Activated CD4-positive, alpha-beta T cell treated with anti-CD3 and anti-CD28 coated beads, Interleukin-2, amount 50 U/mL, for 4 hours (primary cell): ENCODE data around the gene NUTM2D.
"Not testable (repeated sequence)": the region's sequence is repeated elsewhere in the genome, so short reads cannot be mapped to it uniquely, and the experiment has no call there.

ENCODE experiments used
- DNase-seq, 2 experiments: peaks; one replicate each; pipeline ENCODE4 v3.0.0-alpha.2; 2020

The NUTM2D gene, protein sequence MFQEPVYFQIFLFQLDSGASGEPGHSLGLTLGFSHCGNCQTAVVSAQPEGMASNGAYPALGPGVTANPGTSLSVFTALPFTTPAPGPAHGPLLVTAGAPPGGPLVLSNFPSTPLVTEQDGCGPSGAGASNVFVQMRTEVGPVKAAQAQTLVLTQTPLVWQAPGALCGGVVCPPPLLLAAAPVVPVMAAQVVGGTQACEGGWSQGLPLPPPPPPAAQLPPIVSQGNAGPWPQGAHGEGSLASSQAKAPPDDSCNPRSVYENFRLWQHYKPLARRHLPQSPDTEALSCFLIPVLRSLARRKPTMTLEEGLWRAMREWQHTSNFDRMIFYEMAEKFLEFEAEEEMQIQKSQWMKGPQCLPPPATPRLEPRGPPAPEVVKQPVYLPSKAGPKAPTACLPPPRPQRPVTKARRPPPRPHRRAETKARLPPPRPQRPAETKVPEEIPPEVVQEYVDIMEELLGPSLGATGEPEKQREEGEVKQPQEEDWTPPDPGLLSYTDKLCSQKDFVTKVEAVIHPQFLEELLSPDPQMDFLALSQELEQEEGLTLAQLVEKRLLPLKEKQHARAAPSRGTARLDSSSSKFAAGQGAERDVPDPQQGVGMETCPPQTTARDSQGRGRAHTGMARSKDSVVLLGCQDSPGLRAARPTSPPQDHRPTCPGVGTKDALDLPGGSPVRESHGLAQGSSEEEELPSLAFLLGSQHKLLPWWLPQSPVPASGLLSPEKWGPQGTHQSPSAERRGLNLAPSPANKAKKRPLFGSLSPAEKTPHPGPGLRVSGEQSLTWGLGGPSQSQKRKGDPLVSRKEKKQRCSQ

DNA sequence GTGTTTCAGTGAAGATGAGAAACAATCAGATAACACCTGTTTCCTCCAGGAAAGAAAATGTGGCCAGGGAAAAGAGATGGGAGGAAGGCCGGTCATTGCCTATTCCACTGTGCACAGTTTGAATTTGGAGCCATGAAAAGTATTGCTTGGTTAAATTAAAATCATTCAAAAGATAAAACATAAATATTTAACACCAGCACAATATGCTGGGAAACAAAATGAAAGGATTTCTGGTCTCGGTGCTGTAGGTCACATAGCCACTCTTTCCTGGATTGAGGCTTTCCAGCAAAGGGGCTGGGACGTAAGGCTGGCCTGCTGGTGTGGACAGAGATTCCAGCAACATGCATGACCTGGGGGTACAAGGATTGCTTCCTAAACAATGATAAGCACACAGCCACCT is at the start of gene NUTM2D:
NUTM2D (plus strand) TSS at position 301 of the 400 bp plus-strand sequence. CDS start 522 bp downstream, outside the sequence.
- DNase-seq: not testable (repeated sequence)

DNA sequence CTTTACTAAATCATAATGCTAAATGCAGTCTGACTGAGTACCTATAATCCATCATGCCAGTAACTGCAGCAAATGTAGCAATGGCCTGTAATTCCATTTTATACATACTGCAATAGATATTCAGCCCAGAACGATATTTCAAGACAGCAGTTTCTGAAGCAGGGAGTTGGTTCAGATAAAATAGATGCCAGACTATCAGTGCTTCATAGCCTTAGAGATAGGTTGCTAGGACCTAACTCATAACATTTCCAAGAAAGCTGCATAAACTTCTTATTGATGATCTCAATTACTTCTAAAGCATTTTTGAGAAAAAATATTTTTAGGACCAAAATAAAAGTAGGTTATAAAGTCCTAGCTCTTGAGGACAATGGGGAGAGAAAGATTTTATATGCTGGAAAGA is 48.8 kb upstream of the NUTM2D start:
- not testable (repeated sequence) for DNase-seq

DNA sequence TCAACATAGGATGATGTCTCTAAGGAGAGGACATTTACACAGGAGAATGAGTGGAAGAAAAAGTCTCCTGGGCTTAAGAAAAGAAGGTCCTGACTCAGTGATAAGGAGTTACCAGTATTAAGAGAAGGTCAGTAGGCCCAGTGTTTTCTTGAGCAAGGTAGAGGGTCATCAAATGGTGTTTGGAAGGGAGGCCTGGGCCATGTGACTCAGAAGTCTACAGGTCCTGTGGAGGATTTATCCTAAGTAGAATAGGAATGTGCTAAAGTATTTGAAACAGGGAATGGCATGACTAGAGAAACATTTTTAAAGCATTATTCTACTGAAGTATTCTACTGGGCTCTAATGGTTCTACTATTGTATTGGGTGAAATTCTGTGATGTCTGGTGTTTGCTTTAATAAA is 47.9 kb upstream of the NUTM2D start:
- DNase-seq: not testable (repeated sequence)

DNA sequence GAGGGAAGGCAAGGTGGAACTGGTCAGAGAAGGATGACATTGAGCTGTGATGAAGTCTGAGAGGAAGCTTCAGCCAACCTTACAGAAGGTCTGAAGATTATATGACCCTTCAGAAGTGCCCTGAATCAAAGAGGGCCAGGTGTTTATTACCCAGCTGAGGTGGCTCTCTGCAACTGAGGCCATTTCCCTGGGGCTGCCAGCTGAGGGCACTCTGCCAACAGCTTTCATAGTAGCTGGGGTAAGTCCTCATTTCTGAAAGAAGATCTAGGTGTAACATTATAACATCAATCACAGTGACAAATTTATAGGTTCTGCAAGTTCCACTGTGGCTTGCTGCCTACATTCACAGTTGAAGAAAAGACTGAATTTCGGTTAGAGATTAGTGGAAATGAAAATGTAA is 46.0 kb upstream of the NUTM2D start:
- not testable (repeated sequence) for DNase-seq

DNA sequence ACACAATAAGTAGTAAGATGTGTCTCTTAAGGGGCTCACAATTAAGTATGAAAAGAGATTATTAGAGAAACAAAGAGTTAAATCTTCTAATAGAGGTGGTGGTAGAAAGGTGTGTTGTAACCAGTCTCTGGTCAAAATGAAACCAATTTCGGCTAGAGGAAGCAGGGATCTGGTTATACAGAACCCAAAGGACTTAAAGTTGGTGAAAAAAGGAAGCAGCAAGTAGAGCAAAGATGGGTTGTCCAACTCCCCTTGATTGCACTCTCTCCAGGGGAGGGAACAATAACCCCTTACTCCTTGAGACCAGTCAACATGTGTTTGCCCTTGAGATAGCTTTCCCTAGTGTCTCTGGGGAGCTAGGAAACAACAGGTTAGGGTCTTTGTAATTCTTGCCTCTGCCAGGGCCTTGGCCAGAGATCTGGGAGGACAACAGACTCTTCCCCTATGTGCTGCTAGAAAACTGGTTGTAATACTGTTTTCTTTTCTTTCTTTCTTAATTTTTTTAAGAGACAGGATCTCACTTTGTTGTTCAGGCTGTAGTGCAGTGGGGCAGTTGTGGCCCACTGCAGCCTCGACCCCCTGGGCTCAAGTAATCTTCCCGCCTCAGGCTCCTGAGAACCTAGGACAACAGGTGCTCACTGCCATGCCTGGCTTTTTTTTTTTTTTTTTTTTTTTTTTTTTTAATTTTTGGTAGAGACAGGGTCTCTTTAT is 43.7 kb upstream of the NUTM2D start:
- not testable (repeated sequence) for DNase-seq

DNA sequence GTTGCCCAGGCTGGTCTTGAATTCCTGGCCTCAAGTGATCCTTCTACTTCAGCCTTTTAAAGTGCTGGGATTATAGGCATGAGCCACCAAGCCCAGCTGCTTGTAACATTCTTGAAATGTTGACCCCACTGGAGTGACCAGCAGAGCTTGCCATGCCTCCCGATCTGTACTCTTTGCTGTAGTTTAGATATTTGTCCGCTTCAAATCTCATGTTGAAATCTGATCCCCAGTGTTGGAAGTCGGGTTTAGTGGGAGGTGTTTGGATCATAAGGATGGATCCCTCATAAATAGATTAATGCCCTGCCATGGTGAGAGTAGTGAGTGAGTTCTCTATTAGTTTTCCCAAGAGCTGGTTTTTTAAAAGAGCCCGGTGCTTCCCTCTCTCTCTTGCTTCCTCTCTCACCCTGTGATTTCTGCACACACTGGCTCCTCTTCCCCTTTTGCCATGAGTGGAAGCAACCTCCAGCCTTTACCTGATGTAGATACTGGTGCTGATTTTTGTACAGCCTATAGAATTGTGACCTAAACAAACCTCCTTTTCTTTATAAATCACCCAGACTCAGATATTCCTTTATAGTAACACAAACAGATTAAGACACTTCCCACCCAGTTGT is 43.1 kb upstream of the NUTM2D start:
- not testable (repeated sequence) for DNase-seq

DNA sequence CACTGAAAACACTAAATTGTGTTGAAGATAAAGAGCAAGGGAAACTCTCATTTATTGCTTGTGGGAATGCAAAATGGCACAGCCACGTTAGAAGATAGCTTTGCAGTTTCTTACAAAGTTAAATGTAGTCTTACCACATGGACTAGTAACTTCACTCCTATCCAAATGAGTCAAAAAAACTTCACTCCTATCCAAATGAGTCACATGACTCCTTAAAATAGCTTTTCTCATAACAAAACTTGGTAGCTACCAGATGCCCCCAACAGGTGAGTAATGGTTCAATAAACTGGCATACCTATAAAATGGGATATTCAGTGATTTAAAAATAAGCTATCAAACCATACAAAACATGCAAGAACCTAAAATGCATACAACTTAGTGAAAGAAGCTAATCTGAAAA is 36.0 kb upstream of the NUTM2D start:
- DNase-seq: not testable (repeated sequence)

DNA sequence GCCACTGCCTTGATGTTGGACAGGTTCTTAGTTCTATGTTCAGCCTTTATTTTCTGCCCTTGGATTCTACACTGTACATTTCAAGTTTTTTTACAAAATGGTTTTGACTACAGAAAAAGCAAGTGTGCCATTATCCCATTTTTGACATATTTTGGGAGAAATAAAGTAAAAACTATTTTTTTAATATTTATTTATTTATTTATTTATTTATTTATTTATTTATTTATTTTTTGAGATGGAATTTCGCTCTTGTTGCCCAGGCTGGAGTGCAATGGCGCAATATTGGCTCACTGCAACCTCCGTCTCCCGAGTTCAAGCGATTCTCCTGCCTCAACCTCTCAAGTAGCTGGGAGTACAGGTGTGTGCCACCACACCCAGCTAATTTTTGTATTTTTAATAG is 33.0 kb upstream of the NUTM2D start:
- DNase-seq: not testable (repeated sequence)

DNA sequence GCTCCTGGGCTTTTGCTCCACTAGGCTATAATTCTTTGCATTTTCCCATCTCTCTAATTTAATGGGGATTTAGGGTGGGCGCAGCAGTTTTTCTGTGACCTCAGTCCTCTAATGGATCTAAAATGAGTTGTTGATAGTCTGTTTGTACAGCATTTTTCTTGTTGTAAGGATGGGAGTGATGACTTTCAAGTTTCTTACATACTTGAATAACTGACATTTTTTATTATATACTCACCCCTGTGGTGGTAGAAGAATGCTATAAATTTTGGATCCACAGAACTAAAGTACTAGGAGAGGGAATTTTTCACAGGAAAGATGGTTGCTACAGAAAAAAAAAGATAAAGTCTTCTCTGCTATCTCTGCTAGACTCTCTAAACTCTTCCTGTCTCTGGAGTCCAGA is 29.6 kb upstream of the NUTM2D start:
- DNase-seq: not testable (repeated sequence)

DNA sequence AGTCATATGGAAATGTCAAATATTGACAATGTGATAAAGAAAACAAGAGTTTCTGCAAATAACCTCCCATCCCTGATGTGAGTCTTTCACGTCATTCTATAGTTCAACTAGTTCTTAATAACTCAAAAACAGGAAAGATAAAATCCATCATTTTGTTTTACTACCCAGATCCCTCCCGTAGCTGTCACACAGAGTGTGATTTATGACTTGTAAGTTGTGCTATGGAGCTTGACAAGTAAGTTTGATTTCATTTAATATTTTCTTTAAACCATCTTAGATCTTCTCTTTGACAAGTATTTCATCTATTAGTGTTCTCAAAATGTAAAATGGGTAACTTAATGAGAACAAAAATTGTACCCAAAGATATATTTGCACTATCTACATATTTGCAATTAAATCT is 28.4 kb upstream of the NUTM2D start:
- DNase-seq: not testable (repeated sequence)

DNA sequence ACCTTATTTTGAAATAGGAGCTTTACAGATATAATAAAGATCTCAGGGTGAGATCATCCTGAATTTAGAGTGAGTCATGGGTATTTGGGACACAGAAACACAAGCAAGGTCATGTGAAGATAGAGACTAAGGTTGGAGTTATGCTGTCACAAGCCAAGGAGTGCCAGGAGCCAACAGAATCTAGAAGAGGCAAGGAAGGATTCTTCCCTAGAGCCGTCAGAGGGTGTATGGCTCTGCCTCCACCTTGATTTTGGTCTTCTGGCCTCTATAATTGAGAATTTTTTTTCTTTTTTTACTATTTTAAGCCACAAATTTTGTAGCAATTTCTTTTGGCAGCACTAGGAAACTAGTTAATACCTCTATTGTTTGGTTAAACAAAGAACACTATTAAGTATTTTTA is 24.9 kb upstream of the NUTM2D start:
- DNase-seq: not testable (repeated sequence)

DNA sequence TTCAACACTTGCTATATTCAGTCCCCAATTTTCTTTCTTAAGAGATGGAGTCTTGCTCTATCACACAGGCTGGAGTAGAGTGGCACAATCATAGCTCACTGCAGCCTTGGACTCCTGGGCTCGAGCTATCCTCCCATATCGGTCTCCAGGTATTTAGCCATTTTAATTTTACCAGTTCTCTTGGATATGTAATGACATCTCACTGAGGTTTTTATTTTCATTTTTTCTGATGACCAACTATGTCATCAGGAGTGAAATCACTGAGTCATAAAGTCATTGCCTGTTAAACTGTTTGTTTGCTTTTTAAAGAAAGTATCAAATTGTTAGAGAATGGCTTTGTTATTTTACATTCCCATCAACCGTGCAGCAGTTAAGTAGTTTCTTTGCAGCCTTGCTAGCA is 17.1 kb upstream of the NUTM2D start:
- DNase-seq: not testable (repeated sequence)

DNA sequence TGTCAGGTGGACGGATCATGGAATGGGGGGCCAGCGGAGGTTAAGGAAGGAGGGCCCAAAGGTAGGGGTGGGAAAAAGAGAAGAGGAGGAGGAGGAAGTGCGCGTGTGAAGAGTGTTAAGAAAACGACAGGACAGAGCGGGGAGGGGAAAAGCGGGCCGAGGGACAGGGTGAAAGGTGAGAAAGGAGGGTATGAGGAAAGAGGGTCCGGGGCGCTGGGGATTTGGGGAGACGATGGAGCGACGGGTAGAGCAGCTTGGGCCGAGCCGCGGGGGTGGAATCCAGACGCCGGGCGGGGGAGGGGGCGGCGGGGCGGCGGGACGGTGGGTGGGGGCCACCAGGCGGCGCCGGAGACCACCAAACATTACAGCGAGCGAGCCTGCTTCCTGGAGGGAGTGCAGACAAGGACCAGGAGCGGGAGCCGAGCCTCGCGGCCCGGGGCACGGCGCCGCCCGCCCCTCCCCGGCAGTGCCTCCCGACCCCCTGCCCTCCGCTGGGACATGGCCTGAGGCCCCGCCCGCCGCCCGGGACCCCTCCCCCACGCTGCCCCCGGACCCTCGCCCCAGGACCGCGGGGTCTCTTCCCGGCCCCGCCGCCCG is 15.9 kb upstream of the NUTM2D start:
- DNase-seq: peak in 1 of 2 experiments; percentile 0

DNA sequence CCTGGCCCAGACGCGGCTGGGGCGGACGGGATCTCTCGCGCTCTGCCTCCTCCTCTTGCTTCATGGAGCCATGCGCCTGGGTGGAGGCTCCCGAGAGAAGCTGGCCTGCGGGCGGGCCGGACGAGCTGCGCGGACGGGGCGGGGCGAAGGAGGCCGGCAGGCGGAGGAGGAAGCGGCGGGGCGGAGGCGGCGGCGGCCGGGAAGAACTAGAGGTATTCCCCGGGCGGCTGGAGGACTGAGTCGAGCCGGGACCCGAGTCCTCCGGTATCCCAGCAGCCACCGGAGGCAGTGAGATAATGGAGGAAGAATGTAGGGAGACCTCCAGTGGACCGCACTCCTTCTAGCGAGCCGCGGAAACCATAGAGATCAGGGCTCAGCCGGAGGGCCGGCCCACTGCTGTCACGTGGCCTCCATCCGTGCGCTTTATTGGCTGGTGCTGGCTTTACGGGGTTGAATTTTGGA is 15.3 kb upstream of the NUTM2D start:
- peak; percentile 66 to 71 for DNase-seq

DNA sequence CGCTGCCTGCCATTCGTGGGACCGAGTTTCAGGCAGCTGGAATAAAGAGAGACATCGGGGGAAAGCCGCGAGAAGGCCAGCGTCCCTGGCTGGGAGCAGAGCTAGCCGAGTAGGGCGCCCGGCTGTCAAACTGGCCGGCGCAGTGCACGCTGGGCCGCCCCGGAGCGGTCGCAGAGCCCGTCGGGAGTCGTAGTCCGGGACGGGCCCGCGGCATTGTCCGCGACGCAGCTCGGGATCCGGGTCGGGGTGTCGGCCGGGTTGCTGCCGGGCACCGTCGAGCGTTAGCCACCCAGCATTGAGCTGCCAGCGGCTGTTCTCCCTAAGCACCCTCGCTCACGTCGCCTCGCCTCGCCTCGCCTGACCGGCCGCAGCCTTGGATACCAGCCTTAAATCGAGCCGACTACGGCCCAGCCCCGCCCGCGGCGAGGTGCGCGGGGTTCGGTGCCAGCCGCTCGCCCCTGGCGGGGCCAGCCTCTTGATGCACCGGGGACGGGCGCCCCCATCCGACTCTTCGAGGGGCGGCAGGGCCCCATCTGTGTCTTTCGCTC is 14.8 kb upstream of the NUTM2D start:
- peak; percentile 76 to 78 for DNase-seq

DNA sequence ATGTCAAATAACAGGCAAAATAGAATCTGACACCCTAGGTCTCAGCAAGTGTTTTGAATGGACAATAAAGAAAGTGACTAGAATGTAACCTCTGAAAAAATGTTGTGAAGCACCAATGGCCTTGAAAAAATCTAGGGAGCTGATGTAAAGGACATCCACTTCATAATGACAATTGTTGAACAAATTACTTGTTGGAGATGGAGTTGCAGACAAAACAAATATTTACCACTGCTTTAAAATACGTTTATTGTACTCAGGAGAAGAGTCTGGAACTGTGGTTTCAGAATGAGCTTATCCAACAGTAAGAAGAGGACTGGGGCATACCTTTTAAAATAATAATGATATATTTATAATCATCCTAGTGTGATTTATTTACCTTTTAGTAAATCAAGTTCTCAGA is 11.8 kb upstream of the NUTM2D start:
- not testable (repeated sequence) for DNase-seq

DNA sequence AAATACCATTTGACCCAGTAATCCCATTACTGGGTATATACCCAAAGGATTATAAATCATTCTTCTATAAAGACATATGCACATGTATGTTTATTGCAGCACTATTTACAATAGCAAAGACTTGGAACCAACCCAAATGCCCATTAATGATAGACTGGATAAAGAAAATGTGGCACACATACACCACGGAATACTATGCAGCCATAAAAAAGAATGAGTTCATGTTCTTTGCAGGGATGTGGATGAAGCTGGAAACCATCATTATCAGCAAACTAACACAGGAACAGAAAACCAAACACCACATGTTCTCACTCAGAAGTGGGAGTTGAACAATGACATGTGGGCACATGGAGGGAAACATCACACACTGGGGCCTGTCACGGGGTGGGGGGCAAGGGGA is 7.4 kb upstream of the NUTM2D start:
- DNase-seq: not testable (repeated sequence)

DNA sequence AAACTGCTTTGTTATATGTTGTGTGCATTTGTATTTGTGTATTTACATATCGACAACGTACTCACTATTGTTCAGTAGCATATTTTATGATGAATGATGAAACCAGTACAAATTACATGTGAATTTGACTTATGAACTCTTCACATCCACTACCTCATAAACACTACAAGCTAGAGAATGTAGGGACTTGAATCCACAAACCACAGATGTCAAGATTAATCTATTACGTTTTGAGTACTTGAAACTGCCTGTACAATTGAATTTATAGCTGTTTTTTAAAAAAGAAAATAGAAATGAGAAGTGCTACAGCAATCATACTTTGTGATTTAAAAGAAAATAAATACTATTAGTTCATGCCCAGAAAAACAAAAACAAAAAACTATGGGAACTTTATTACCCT is 4.7 kb upstream of the NUTM2D start:
- DNase-seq: not testable (repeated sequence)

DNA sequence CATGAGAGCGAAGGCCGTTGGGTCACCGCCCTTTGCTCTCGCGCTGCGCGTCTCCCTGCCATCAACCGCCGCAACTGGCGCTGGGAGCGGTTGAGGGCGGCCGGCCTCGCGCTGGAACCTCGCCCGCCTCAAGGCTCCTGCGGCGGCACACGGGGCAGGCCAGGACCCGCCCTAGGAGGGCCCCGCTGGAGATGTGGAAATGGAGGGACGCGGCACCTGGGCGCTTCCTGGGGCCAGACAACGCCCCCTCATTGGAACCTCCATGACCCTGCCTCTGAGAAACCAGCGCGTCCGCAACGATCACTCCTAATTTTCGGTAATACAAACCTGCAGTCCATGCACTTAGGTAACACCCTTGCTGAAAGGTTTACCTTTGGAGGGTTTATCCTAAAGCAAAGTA is 2.4 kb upstream of the NUTM2D start:
- not testable (repeated sequence) for DNase-seq

DNA sequence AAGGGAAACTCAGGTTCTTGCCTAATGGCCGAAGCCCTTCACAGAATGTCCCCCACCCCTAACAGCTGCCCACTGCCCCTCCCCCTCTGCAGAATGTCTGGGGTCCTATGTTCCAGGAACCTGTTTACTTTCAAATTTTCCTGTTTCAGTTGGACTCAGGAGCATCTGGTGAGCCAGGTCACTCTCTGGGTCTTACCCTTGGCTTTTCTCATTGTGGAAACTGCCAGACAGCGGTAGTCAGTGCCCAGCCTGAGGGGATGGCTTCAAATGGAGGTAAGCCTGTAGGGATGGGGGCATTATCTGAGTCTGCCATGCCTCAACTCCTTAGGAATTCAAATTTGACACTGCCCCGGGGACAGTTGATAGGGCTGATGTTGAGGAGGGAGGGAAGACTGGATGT is 615 bp downstream of the NUTM2D start:
- not testable (repeated sequence) for DNase-seq

DNA sequence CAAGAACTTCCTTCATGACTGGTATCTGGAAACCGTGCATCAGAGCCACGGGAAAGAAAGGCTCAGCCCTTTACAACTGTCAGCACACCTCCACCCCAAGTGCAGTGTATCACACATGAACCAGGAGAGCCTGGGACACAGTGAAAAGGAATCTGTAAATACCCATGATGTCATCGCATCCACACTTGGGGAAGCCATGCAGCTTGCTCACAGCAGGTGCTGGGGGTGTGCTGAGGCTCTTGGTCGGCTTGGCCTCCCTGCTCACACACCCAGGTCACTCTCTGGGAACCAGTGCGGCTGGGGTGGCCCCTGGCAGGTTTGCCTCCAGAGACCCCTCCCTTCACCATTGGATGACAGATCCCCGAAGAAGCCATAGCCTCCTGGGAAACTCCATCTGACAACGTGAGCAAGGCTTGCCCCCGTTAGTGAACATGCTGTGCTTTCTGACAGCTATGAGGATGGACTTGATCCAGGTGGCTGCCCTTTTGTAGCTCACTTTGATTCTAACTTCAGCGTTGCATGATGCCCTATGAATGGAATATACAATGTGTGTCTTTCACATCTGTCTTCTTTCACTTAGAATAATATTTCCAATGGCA is 12.1 kb downstream of the NUTM2D start:
- DNase-seq: not testable (repeated sequence)
